GM12874 (cell line): ENCODE measurements around the gene FBLIM1.

Experiments used
- CTCF ChIP-seq: IDR thresholded peaks from 2 replicates; pipeline ENCODE4 v1.5.1; 2011; ENCODE audit warnings: low read depth, mild to moderate bottlenecking, control low read depth, low read length, moderate library complexity; ENCODE audit not compliant: insufficient read depth

Gene FBLIM1

GRCh38 chr1:15757016-15757543 lies 1.5 kb upstream of the FBLIM1 start:
- TF ChIP-seq CTCF, result no peak

GRCh38 chr1:15757575-15758342 lies 836 bp upstream of the FBLIM1 start:
- TF ChIP-seq CTCF, result no peak

GRCh38 chr1:15758953-15759661 lies 512 bp downstream of the FBLIM1 start:
- no peak for TF ChIP-seq CTCF

- TF ChIP-seq CTCF, result no peak
Measured at GRCh38 chr1:15760520-15761211, 2.1 kb downstream of the FBLIM1 start.

- no peak for TF ChIP-seq CTCF
Measured at GRCh38 chr1:15761366-15762128, 3.0 kb downstream of the FBLIM1 start.

- no peak for TF ChIP-seq CTCF
Measured at GRCh38 chr1:15762546-15762945, 4.0 kb downstream of the FBLIM1 start.

- TF ChIP-seq CTCF, result no peak
Measured at GRCh38 chr1:15764269-15764764, 5.7 kb downstream of the FBLIM1 start.
